Hematopoietic multipotent progenitor cell treated with erythropoietin and hydrocortisone succinate and interleukin-3 and kit ligand, for 6 days (in vitro differentiated cells): ENCODE measurements around the gene ALX4.
A peak's percentile ranks its signal among the peaks of the same experiment; 100 is the strongest.

Source experiments
- DNase-seq: peaks from one replicate; pipeline ENCODE4 v3.0.0-alpha.2; 2015

Gene ALX4

GRCh38 chr11:44335052-44335760 lies 25.3 kb upstream of the ALX4 start:
- DNase-seq: no peak

- DNase-seq: no peak
Measured at GRCh38 chr11:44334356-44335004, 24.5 kb upstream of the ALX4 start.

- DNase-seq: peak; percentile 63
Measured at GRCh38 chr11:44333271-44334218, 23.6 kb upstream of the ALX4 start.

- DNase-seq: no peak
Measured at GRCh38 chr11:44332665-44333064, 22.7 kb upstream of the ALX4 start.

GRCh38 chr11:44329472-44330230 lies 19.7 kb upstream of the ALX4 start:
- no peak for DNase-seq

DNA sequence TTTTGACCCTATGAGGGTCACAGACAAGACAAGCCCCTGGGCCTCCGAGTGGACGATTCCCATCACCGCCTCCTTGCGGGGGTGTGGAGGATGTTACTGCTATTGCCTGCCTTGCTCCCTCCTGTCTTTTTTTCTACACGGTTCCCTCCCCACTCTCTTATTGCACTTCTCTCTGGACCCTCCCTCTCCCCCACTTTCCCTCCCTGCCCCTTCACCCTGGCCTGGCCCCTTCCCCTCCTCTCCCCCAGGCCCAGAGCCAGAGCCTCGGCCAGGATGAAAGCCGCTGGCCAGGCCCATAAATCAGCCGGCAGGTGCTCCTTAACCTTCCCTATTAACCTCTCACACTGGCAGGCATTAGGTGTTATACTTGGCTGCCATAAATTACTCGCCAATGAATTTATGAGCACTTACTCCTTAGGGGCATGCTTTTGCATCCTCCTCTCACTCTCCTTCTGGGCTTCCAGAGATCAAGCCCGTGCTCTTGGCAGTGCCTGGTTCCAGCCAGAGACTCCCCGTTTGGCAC lies 18.3 kb upstream of the ALX4 start:
- no peak for DNase-seq

DNA sequence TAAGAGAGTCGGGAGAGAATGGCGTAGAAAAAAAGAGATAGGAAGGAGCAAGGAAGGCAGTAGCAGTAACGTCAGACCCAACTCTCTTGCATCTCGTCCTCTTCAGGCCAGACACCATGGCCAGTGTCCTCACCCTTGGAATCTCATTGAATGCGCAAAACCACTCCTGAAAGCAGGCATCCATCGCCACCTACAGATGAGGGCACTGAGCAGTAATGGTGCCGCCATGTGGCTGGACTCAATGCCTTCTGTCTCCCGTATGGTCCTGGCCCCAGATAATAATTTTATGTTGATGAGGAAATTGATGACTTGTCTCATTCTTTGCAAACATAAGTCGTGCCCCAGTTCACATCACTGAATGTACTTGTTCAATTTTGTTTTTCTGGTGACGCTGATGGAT lies 17.8 kb upstream of the ALX4 start:
- no peak for DNase-seq

- no peak for DNase-seq
Measured at GRCh38 chr11:44326615-44327475, 16.9 kb upstream of the ALX4 start.

- no peak for DNase-seq
Measured at GRCh38 chr11:44325698-44326097, 15.8 kb upstream of the ALX4 start.

DNA sequence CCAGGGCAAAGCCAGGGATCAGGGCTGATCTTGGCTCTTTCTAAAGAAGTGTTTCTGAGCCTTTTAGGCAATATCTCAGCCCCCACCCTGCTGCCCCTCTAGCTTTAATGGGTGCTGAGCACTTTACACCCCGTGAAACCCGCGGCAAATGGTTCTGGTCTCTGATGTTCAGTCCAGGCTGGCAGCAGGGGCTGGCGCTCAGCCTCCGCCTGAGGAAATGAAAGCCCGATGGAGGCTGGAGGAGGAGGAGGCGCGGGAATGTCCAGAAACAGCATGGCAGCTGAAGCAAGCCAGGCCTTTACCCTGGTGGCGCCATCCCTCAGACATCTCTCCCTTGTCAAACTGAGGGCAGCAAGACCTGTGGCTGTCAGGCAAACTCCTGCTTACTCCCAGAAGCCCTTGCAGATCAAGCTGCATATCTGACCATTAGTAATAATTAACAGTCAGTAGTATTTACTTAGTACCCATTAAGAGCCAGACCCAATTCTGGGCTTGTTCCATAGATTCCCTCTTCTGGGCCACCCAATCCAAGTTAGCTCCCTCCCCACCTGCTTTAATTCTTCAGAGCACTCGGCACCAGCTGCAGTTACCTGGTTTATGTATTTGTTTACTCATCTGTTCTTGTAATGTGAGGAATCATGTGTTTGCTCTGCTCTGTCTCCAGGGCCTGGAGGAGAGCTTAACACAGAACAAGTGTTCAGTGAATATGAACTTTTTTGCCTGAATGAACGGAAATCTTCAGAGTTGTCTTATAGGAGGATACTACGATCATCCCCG lies 15.0 kb upstream of the ALX4 start:
- no peak for DNase-seq

DNA sequence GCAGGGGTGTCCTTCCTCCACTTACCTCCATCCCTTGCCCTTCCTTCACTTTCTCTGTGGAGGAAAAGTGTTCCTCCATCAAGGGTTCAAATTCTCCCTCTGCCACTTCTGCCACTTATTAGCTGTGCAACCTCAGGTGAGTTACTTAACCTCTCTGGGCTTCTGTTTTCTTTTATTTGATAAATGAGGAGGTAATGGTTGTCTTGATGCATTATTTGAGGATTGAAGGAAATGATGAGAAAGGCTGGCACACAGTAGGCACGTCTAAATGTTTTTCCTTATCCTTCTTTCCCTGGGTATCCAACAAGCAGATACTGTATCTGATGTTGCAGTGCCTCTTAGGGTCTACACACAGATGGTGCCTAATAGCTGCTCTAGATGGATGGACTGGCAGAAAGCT lies 14.3 kb upstream of the ALX4 start:
- DNase-seq: no peak

GRCh38 chr11:44322243-44322642 lies 12.3 kb upstream of the ALX4 start:
- DNase-seq: no peak

- no peak for DNase-seq
Measured at GRCh38 chr11:44321059-44321458, 11.1 kb upstream of the ALX4 start.

- DNase-seq: no peak
Measured at GRCh38 chr11:44320289-44320973, 10.5 kb upstream of the ALX4 start.

- no peak for DNase-seq
Measured at GRCh38 chr11:44319552-44320288, 9.8 kb upstream of the ALX4 start.

DNA sequence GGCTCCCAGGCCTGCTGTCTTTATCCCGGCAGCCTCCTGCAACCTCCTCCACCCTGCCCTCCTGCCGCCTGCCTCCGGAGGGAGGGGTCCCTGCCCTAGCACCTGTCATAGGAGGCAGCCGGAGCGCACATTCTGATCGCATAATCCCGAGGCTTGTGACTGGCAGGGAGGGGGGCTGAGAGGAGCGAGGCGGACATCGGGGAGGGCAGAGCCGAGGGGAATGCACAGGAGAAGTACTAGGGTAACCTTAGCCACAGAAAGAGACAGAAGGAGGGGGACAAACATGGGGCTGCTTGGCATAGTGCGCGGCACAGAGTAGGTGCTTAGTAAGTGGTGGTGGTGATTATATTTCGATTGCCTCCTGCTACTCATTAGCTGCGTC lies 9.2 kb upstream of the ALX4 start:
- no peak for DNase-seq

- DNase-seq: no peak
Measured at GRCh38 chr11:44318369-44318768, 8.4 kb upstream of the ALX4 start.

DNA sequence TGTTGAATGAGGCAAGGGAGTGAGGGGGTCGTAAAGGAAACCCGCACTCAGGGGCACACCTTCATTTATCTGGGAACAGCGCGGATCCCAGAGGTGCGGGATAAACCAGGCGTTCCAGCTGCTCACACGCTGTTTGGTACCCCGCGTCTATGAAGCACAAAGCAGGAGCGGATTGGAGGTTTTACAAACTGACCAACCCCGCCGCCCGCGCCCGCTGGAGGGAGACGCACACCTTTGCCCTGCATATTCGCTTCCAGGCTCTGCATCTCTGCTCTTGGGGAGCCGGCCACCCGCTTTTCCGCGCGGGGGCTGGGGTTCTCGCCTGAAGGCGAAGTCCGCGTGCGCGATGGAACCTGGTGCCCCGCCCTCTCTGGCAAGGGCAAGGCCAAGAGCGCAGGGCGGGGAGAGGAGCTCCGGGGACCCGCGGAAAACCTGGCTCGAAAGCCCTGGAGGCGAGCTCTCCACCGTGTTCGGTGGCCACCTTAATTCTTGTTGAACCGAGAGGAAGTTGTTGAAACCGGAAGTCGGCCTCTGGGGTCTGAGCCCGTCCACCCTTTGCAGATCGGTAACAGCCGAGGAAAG lies 6.8 kb upstream of the ALX4 start:
- no peak for DNase-seq
